ENCODE data around the gene PRDM15.

DNA sequence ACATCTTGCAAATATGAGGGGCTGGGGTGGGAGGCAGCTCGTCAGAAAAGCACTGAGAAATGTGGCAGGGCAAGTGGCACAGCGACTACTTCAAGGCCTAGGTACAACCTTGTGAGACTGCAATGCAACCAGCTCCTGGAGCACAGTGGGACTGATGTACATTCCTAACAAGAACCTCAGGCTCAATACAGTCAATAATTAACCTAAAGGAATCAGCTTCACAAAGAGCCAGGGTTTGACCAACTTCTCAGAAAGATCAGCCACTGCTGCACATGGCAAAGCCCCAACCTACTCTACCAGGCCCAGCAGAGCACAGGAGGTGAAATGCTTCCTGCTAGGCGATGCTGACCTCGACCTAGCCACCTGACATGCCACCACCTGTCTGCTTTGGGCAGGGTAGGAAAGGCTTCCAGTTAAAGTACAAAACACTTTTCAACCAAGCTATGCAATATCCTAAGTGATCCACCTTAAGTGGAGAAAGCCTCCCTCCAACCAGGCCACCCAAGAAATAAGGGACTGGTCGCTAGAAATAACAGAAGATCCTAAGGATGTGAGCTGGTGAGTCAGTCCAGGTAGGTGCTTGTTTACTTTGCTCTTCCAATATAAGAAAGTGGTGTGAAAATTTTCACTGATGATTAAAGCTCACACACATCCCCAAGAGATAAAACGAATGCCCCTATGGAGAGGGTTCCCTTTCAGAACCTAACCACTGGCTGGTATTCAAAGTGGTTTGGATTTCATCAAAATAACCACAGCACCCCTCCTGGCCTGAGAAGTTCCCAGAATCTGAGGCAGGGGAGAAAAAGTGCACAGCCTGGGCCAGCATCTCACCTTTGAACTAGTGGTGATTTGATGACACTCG is 114.4 kb downstream of the PRDM15 start:
- no peak for TF ChIP-seq CTCF (conservative IDR thresholded peaks at IDR 0.05; ENCODE audit: low read length)
- TF ChIP-seq EZH2phosphoT487 (IDR thresholded peaks at IDR 0.05; ENCODE audit: borderline replicate concordance) = no peak
